HG02623 (cell line): ENCODE data around the gene CTAGE1.
"Not testable (repeated sequence)": the region's sequence is repeated elsewhere in the genome, so short reads cannot be mapped to it uniquely, and the experiment has no call there.

Experiments used
- ATAC-seq: cut with Tn5 transposase; IDR thresholded peaks from one replicate; pipeline ENCODE4 v1.9.1; 2021; ENCODE audit warnings: moderate library complexity; ENCODE audit not compliant: unreplicated experiment

Gene CTAGE1

GRCh38 chr18:22394428-22394827 lies 23.3 kb downstream of the CTAGE1 start:
- no peak for ATAC-seq

GRCh38 chr18:22393164-22393563 lies 24.6 kb downstream of the CTAGE1 start:
- not testable (repeated sequence) for ATAC-seq

- no peak for ATAC-seq
Measured at GRCh38 chr18:22391407-22392345, 26.0 kb downstream of the CTAGE1 start.

- ATAC-seq = no peak
Measured at GRCh38 chr18:22387787-22388186, 29.9 kb downstream of the CTAGE1 start.

- ATAC-seq = no peak
Measured at GRCh38 chr18:22387364-22387763, 30.4 kb downstream of the CTAGE1 start.

- ATAC-seq = no peak
Measured at GRCh38 chr18:22385718-22386117, 32.0 kb downstream of the CTAGE1 start.

GRCh38 chr18:22378672-22379282 lies 38.9 kb downstream of the CTAGE1 start:
- ATAC-seq = no peak

- ATAC-seq = no peak
Measured at GRCh38 chr18:22377769-22378168, 39.9 kb downstream of the CTAGE1 start.

GRCh38 chr18:22370414-22370813 lies 47.3 kb downstream of the CTAGE1 start:
- ATAC-seq = no peak

- no peak for ATAC-seq
Measured at GRCh38 chr18:22368021-22368420, 49.7 kb downstream of the CTAGE1 start.

GRCh38 chr18:22367303-22367702 lies 50.4 kb downstream of the CTAGE1 start:
- ATAC-seq = no peak

- no peak for ATAC-seq
Measured at GRCh38 chr18:22363867-22364463, 53.8 kb downstream of the CTAGE1 start.
